Fibroblast of the aortic adventitia (primary cell): Measurements from ENCODE around the gene SETD2. TPM values are rescaled to one million over a fixed set of nuclear protein-coding genes. Genes with fewer than 3 reads are reported as not detected.

ENCODE experiments used
- DNase-seq: peaks from one replicate; pipeline ENCODE4 v3.0.0-alpha.2; 2010; ENCODE audit warnings: low read depth
- H3K4me3 ChIP-seq: 2 replicates; pipeline ENCODE4 v1.5.1; 2011; ENCODE audit warnings: low read depth, mild to moderate bottlenecking, control low read depth, low read length, moderate library complexity
- total RNA-seq: library from RNA; depleted of rRNA; stranded (reverse); fragments of >200 nt; gene quantifications from 2 replicates; pipeline ENCODE4 v1.2.3, GENCODE V29; 2012; ENCODE audit warnings: low replicate concordance
- TF ChIP-seq, protein P1 (sequence below): IDR thresholded peaks from 2 replicates; pipeline ENCODE4 v1.5.1; 2011; ENCODE audit warnings: mild to moderate bottlenecking, low read length, control low read depth, inconsistent platforms; ENCODE audit not compliant: insufficient read depth

The SETD2 gene
- total RNA-seq, 1 donor = 37.6 TPM

GRCh38 chr3:46977811-46978195 is 186.1 kb downstream of the SETD2 start:
- H3K4me3 ChIP-seq = no peak overlapping the region
- TF ChIP-seq, protein P1, sequence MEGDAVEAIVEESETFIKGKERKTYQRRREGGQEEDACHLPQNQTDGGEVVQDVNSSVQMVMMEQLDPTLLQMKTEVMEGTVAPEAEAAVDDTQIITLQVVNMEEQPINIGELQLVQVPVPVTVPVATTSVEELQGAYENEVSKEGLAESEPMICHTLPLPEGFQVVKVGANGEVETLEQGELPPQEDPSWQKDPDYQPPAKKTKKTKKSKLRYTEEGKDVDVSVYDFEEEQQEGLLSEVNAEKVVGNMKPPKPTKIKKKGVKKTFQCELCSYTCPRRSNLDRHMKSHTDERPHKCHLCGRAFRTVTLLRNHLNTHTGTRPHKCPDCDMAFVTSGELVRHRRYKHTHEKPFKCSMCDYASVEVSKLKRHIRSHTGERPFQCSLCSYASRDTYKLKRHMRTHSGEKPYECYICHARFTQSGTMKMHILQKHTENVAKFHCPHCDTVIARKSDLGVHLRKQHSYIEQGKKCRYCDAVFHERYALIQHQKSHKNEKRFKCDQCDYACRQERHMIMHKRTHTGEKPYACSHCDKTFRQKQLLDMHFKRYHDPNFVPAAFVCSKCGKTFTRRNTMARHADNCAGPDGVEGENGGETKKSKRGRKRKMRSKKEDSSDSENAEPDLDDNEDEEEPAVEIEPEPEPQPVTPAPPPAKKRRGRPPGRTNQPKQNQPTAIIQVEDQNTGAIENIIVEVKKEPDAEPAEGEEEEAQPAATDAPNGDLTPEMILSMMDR = no peak
- no peak for DNase-seq

- TF ChIP-seq, protein P1 = no peak
- DNase-seq = peak; percentile 99
Measured at GRCh38 chr3:46976326-46977190, 187.4 kb downstream of the SETD2 start, which contains the start of gene CCDC12. TSS of gene CCDC12 (minus strand) at chr3:46976745. CDS start at chr3:46976732, 13 bp downstream.

GRCh38 chr3:46974421-46975171 is 189.3 kb downstream of the SETD2 start:
- H3K4me3 ChIP-seq = peak overlapping the region; percentile 5
- DNase-seq = no peak
- TF ChIP-seq, protein P1 = no peak

More at GRCh38 chr3:46976326-46977190, 187.4 kb downstream of the SETD2 start, which contains the start of gene CCDC12:
- peak within 1 kb of the TSS; percentile 96 for H3K4me3 ChIP-seq

- H3K4me3 ChIP-seq = no peak overlapping the region
- DNase-seq = no peak
- TF ChIP-seq, protein P1 = no peak
Measured at GRCh38 chr3:46972396-46972795, 191.5 kb downstream of the SETD2 start.

DNA sequence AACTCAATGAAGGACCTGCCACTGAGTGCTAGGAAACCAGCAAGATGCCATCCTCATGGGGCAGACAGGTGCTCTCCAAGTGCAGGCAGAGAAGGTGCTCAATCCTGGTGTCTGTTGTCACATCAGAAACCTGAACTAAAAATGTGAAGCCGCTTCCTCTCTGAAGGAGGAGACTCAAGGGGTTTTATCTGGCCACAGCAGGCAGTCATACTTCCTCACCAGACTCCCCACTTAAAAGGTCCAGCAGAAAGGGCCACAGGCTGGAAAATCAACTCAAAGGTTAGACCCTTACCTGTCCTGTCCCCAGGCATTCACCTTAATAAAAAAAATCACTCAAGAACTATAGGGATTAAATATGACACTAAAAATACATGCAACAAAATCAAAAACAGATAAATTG is 192.2 kb downstream of the SETD2 start:
- DNase-seq = no peak
- TF ChIP-seq, protein P1 = no peak
- no peak overlapping the region for H3K4me3 ChIP-seq

DNA sequence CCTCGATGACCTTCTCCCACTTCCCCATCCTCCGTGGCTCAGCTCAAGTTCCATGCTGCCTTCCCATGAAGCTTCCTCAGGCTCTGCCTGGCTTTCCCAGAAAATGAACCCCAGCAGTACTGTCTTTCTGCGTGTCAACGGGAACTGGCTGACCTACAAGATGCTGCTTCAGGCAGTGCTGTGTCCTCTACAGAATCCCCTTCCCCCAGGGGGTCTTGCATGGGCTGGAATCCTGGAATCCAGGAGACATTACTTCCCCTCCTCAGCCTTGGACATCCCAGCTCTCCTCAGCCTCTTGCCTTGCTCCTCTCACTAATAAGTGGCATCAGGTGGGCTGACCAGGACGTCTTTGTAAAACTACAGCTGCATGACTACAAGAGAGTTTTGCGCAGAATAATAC is 192.8 kb downstream of the SETD2 start:
- DNase-seq = no peak
- H3K4me3 ChIP-seq = no peak overlapping the region
- TF ChIP-seq, protein P1 = no peak
